C4-2B (cell line): ENCODE data around the gene ALDH1A3.

ENCODE experiments used
- ZFX ChIP-seq: fragments of 450-650 bp; IDR thresholded peaks from 2 replicates; pipeline ENCODE4 v1.6.1; 2017
- TF ChIP-seq, protein P1 (sequence below): fragments of 450-650 bp; conservative IDR thresholded peaks from 2 replicates; pipeline ENCODE4 v1.5.1; 2017; ENCODE audit warnings: mild to moderate bottlenecking

DNA sequence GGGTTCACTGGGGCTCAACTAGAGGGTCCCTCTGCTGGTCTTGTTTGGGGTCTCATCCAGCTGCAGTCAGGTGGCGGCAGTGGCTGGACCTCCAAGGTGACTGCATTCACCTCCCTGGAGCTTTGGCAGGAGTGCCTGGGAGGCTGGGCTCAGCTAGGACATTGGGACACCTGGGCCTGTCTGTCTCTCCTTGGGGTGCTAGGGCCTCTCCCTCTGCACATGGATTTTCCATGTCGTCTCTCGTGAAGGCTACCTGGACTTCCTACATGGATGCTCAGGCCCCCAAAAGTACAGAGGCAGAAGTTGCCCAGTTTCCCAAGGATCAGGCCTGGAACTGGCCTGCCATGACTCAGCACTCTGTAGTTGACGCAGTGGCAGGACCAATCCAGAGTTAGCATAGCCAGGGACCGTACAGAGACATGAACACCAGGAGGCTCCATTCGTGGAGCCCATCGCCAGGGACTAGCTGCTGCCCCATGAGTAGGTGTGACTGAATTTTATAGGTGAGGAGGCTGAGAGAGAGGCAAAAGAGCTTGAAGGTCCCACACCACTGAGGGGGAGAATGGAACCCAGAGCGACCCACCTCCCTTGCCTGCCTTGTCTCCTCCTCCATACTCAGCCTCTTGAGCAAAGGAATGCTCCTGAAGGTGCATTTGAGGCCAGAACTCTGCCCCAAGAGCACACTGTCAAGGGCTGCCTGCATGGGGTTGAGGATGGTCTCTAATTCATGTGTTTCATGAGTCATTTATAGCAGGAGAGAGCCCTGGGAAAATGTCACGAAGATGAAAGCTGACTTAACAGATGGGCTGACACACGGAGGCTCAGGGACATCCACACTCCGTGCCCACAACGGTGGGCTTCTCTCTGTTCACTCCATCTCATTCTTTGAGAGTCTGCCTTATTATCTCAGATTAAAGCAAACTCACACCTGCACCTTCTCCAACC, 13.0 kb upstream of the ALDH1A3 start:
- TF ChIP-seq ZFX: no peak
- TF ChIP-seq, protein P1, sequence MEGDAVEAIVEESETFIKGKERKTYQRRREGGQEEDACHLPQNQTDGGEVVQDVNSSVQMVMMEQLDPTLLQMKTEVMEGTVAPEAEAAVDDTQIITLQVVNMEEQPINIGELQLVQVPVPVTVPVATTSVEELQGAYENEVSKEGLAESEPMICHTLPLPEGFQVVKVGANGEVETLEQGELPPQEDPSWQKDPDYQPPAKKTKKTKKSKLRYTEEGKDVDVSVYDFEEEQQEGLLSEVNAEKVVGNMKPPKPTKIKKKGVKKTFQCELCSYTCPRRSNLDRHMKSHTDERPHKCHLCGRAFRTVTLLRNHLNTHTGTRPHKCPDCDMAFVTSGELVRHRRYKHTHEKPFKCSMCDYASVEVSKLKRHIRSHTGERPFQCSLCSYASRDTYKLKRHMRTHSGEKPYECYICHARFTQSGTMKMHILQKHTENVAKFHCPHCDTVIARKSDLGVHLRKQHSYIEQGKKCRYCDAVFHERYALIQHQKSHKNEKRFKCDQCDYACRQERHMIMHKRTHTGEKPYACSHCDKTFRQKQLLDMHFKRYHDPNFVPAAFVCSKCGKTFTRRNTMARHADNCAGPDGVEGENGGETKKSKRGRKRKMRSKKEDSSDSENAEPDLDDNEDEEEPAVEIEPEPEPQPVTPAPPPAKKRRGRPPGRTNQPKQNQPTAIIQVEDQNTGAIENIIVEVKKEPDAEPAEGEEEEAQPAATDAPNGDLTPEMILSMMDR: no peak
